Midbrain (tissue), 1 donor: ENCODE data around the gene GPR107.

Source experiments
- DNase-seq: peaks from one replicate; lab custom pipeline; 2025; lab: John Stamatoyannopoulos, UW

Gene GPR107

GRCh38 chr9:130159915-130160670 lies 106.4 kb downstream of the GPR107 start:
- no peak for DNase-seq

- DNase-seq, result no peak
Observed at GRCh38 chr9:130160862-130161470, 107.3 kb downstream of the GPR107 start.

GRCh38 chr9:130165579-130165978 lies 111.9 kb downstream of the GPR107 start:
- no peak for DNase-seq

GRCh38 chr9:130166399-130166798 lies 112.7 kb downstream of the GPR107 start:
- no peak for DNase-seq

GRCh38 chr9:130167927-130168326 lies 114.2 kb downstream of the GPR107 start:
- DNase-seq, result no peak

GRCh38 chr9:130171226-130172148 lies 117.8 kb downstream of the GPR107 start:
- no peak for DNase-seq

GRCh38 chr9:130172161-130172857 lies 118.6 kb downstream of the GPR107 start, which contains the start of gene NCS1:
NCS1 (plus strand) TSS chr9:130172404; CDS start chr9:130172664, 260 bp downstream.
- DNase-seq, result peak; percentile 81

GRCh38 chr9:130172858-130173665 lies 119.4 kb downstream of the GPR107 start:
- no peak for DNase-seq

GRCh38 chr9:130173666-130173983 lies 119.9 kb downstream of the GPR107 start:
- DNase-seq, result no peak

GRCh38 chr9:130174025-130174424 lies 120.3 kb downstream of the GPR107 start:
- DNase-seq, result no peak

GRCh38 chr9:130174920-130175321 lies 121.2 kb downstream of the GPR107 start:
- DNase-seq, result no peak

GRCh38 chr9:130175355-130175754 lies 121.6 kb downstream of the GPR107 start:
- DNase-seq, result no peak

- no peak for DNase-seq
Observed at GRCh38 chr9:130176760-130177159, 123.1 kb downstream of the GPR107 start.

- DNase-seq, result no peak
Observed at GRCh38 chr9:130177898-130178805, 124.4 kb downstream of the GPR107 start.

- DNase-seq, result no peak
Observed at GRCh38 chr9:130179331-130179907, 125.7 kb downstream of the GPR107 start.

- DNase-seq, result no peak
Observed at GRCh38 chr9:130180516-130180915, 126.8 kb downstream of the GPR107 start.

GRCh38 chr9:130181678-130182380 lies 128.1 kb downstream of the GPR107 start:
- no peak for DNase-seq

GRCh38 chr9:130182381-130182909 lies 128.7 kb downstream of the GPR107 start:
- no peak for DNase-seq
